Ovary (tissue), 3 donors: Measurements from ENCODE around the gene MYO9A.

Experiments
- EP300 ChIP-seq: sonication (generic); formaldehyde crosslinking; IDR thresholded peaks from one replicate; pipeline ENCODE4 v1.6.1; 2017; ENCODE audit warnings: antibody characterized with exemption
- POLR2A ChIP-seq: fragments of 450-650 bp; IDR thresholded peaks from one replicate; pipeline ENCODE4 v1.6.1; 2017; ENCODE audit warnings: antibody characterized with exemption, mild to moderate bottlenecking, moderate library complexity
- TF ChIP-seq, protein P1 (sequence below), 3 donors: fragments of 450-650 bp in 2 of 3; fragments of 200-600 bp in 1 of 3; IDR thresholded peaks; one replicate each; pipeline versions ENCODE4 v1.5.1 to v1.8.0; 2016 to 2022; ENCODE audit warnings: antibody characterized with exemption in 3 of 3, mild to moderate bottlenecking in 1 of 3
- donor health status: DM: no; HTN: no; CAD: no.

DNA sequence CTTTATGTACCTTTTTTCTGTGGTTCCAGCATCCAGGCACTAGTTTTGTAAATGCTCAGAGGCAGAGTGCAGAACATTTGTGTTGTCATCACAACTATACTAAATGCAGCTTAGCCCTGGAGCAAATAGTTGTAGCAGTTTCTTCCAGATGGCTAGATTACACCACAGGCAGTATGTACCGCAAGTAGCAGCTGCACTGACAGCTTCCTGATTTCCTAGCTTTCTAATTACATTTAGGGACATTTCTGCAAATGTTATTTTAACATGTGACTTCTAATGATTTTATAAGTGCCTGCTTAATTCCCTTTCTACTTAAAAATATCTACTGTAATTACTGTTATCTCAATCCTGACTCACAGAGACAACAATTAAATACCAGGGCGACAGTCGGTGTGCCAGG is 201.1 kb downstream of the MYO9A start:
- TF ChIP-seq, protein P1, sequence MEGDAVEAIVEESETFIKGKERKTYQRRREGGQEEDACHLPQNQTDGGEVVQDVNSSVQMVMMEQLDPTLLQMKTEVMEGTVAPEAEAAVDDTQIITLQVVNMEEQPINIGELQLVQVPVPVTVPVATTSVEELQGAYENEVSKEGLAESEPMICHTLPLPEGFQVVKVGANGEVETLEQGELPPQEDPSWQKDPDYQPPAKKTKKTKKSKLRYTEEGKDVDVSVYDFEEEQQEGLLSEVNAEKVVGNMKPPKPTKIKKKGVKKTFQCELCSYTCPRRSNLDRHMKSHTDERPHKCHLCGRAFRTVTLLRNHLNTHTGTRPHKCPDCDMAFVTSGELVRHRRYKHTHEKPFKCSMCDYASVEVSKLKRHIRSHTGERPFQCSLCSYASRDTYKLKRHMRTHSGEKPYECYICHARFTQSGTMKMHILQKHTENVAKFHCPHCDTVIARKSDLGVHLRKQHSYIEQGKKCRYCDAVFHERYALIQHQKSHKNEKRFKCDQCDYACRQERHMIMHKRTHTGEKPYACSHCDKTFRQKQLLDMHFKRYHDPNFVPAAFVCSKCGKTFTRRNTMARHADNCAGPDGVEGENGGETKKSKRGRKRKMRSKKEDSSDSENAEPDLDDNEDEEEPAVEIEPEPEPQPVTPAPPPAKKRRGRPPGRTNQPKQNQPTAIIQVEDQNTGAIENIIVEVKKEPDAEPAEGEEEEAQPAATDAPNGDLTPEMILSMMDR (IDR thresholded peaks at IDR 0.05): no peak
- no peak for TF ChIP-seq EP300
- TF ChIP-seq POLR2A: no peak
